Breast epithelium (tissue), 3 donors: ENCODE data around the gene DENND5B.

Experiments
- CTCF ChIP-seq, 3 donors: fragments of 450-650 bp; IDR thresholded peaks; one replicate each; pipeline ENCODE4 v1.5.1; 2016 to 2017; ENCODE audit warnings: antibody characterized with exemption in 3 of 3, mild to moderate bottlenecking in 3 of 3, moderate library complexity in 3 of 3
- POLR2A ChIP-seq: fragments of 450-650 bp; IDR thresholded peaks from one replicate; pipeline ENCODE4 v1.6.1; 2016; ENCODE audit warnings: antibody characterized with exemption, mild to moderate bottlenecking, moderate library complexity
- POLR2AphosphoS5 ChIP-seq, 3 donors: sonication (generic); formaldehyde crosslinking; IDR thresholded peaks; one replicate each; pipeline ENCODE4 v1.6.1; 2017; ENCODE audit warnings: antibody characterized with exemption in 3 of 3

- TF ChIP-seq CTCF (IDR thresholded peaks at IDR 0.05) = no peak
- TF ChIP-seq POLR2A = no peak
- TF ChIP-seq POLR2AphosphoS5 (IDR thresholded peaks at IDR 0.05) = no peak
Observed at GRCh38 chr12:31631023-31631724, 40.2 kb upstream of the DENND5B start.
